DND-41 (cell line): ENCODE data around the gene PRR36.

Experiments used
- ATAC-seq: fragments of 200-7000 bp; cut with Tn5 transposase; 3 replicates; pipeline ENCODE4 v1.9.1; 2021; ENCODE audit warnings: low read depth; ENCODE audit not compliant: insufficient read depth
- DNase-seq: peaks from one replicate; pipeline ENCODE4 v3.0.0-alpha.2; 2020
- H2AFZ ChIP-seq: 2 replicates; pipeline ENCODE4 v1.6.0; 2012; ENCODE audit warnings: low read depth, low read length
- H3K27ac ChIP-seq: 2 replicates; pipeline ENCODE4 v1.5.1; 2012; ENCODE audit warnings: low read length, inconsistent platforms
- H3K27me3 ChIP-seq: fragments of 200-600 bp; sonication (generic); 2 replicates; pipeline ENCODE4 v1.6.0; 2012; ENCODE audit warnings: low read length, mild to moderate bottlenecking, inconsistent platforms; ENCODE audit not compliant: insufficient read depth, poor library complexity
- H3K36me3 ChIP-seq: 2 replicates; pipeline ENCODE4 v1.5.1; 2012; ENCODE audit warnings: low read length, inconsistent platforms; ENCODE audit not compliant: insufficient read depth
- H3K4me1 ChIP-seq: 2 replicates; pipeline ENCODE4 v1.5.1; 2012; ENCODE audit warnings: mild to moderate bottlenecking, low read length; ENCODE audit not compliant: insufficient read depth
- H3K4me2 ChIP-seq: 2 replicates; pipeline ENCODE4 v1.6.0; 2012; ENCODE audit warnings: mild to moderate bottlenecking, moderate library complexity, low read length, inconsistent platforms; ENCODE audit not compliant: insufficient read depth
- H3K4me3 ChIP-seq, 2 experiments: fragments of 200-600 bp in 1 of 2; shearing (Covaris generic) in 1 of 2; 2 replicates each; pipeline ENCODE4 v1.5.1; 2012 to 2016; ENCODE audit warnings: inconsistent platforms in 2 of 2, low read length in 2 of 2, mild to moderate bottlenecking in 2 of 2, low read depth in 1 of 2, moderate library complexity in 1 of 2
- H3K79me2 ChIP-seq: 2 replicates; pipeline ENCODE4 v1.6.0; 2012; ENCODE audit warnings: low read length, inconsistent platforms; ENCODE audit not compliant: insufficient read depth
- H3K9ac ChIP-seq: 2 replicates; pipeline ENCODE4 v1.6.0; 2012; ENCODE audit warnings: low read depth, mild to moderate bottlenecking, inconsistent platforms, low read length, moderate library complexity
- H3K9me3 ChIP-seq: 2 replicates; pipeline ENCODE4 v1.5.1; 2012; ENCODE audit warnings: low read length, moderate library complexity, mild to moderate bottlenecking, inconsistent platforms; ENCODE audit not compliant: insufficient read depth, severe bottlenecking
- H4K20me1 ChIP-seq: 2 replicates; pipeline ENCODE4 v1.6.0; 2012; ENCODE audit warnings: low read length; ENCODE audit not compliant: insufficient read depth
- EZH2 ChIP-seq: IDR thresholded peaks from 3 replicates; pipeline ENCODE4 v1.6.1; 2012; ENCODE audit warnings: borderline replicate concordance, low read depth, mild to moderate bottlenecking, moderate library complexity, low read length, inconsistent platforms; ENCODE audit not compliant: severe bottlenecking
- TF ChIP-seq, protein P1 (sequence below): IDR thresholded peaks from 2 replicates; pipeline ENCODE4 v1.5.1; 2012; ENCODE audit warnings: borderline replicate concordance, low read length, moderate library complexity, mild to moderate bottlenecking; ENCODE audit not compliant: poor library complexity, severe bottlenecking; ENCODE audit errors: extremely low read depth

The PRR36 gene

DNA sequence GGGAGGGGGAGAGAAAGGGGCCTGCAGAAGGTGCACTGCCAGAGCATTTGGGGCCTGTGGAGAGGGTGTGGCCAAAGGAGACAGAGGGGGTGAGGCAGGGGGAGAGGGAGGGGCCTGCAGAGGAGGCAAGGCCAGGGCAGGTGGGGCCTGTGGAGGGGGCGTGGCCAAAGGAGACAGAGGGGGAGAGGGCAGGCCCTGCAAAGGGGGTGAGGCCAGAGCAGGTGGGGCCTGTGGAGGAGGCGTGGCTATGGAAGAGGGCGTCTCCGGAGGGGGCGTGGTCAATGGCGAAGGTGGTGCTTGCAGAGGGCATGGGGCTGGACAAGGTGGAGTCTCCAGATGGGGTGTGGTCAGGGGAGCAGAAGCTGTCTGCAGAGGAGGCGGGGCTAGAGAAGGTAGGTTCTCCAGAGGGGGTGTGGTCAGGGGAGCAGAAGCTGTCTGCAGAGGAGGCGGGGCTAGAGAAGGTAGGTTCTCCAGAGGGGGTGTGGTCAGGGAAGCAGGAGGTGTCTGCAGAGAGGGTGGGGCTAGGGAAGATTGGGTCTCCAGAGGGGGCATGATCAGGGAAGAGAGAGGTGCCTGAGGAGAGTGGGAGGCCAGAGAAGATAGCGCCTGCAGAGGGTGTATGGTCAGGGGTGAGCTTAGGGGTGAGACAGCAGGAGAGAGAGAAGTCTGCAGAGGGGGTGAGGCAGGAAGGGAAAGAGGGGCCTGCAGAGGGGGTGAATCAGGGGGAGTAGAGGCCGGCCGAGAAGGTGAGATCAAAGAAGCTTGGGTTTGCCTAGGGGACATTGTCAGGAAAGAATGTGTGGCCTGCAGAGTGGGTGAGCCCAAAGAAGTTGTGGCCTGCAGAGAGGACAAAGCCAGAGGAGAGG, 3.4 kb downstream of the PRR36 start:
- no peak overlapping the region for H3K9ac ChIP-seq
- peaks cover 36% of the 10 kb centered on the region for H3K4me1 ChIP-seq
- H3K4me2 ChIP-seq = no peak overlapping the region

DNA sequence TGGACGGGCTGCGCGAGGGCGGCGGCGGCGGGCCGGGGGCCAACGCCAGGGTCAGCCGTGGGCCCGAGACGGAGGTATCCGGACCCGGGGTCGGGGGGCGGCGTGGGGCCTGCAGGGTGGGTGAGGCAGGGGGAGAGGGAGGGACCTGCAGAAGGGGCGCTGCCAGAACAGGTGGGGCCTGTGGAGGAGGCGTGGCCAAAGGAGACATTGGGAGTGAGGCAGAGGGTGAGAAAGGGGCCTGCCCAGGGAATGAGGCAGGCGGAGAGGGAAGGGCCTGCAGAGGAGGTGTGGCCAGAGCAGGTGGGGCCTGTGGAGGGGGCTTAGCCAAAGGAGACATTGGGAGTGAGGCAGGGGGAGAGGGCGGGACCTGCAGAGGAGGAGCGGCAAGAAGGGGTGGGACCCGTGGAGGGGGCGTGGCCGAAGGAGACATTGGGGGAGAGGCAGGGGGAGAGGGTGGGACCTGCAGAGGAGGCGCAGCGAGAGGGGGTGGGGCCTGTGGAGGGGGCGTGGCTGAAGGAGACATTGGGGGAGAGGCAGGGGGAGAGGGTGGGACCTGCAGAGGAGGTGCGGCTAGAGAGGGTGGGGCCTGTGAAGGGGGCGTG, 4.2 kb downstream of the PRR36 start:
- no peaks in the 10 kb centered on the region for H3K27me3 ChIP-seq
- ATAC-seq = peak; percentile 3; the same call in 1 of the 3 replicates
- no peak overlapping the region for H3K9ac ChIP-seq
- no peaks in the 10 kb centered on the region for H3K36me3 ChIP-seq
- no peak for TF ChIP-seq EZH2
- TF ChIP-seq, protein P1, sequence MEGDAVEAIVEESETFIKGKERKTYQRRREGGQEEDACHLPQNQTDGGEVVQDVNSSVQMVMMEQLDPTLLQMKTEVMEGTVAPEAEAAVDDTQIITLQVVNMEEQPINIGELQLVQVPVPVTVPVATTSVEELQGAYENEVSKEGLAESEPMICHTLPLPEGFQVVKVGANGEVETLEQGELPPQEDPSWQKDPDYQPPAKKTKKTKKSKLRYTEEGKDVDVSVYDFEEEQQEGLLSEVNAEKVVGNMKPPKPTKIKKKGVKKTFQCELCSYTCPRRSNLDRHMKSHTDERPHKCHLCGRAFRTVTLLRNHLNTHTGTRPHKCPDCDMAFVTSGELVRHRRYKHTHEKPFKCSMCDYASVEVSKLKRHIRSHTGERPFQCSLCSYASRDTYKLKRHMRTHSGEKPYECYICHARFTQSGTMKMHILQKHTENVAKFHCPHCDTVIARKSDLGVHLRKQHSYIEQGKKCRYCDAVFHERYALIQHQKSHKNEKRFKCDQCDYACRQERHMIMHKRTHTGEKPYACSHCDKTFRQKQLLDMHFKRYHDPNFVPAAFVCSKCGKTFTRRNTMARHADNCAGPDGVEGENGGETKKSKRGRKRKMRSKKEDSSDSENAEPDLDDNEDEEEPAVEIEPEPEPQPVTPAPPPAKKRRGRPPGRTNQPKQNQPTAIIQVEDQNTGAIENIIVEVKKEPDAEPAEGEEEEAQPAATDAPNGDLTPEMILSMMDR = no peak
- H3K79me2 ChIP-seq = no peaks in the 10 kb centered on the region
- H2AFZ ChIP-seq = no peak overlapping the region
- H3K4me3 ChIP-seq = peak overlapping the region in 1 of 2 experiments; percentile 60; a peak in 1 of 4 replicates
- H3K9me3 ChIP-seq = no peaks in the 10 kb centered on the region
- H4K20me1 ChIP-seq = 0 out of 2 replicates have a peak, but pooled peaks cover 9% of the 10 kb centered on the region
- peak; percentile 87 for DNase-seq
- no peak overlapping the region for H3K27ac ChIP-seq
- H3K4me1 ChIP-seq = peaks cover 36% of the 10 kb centered on the region
- peak overlapping the region; percentile 93 for H3K4me2 ChIP-seq

More for the DNA sequence above, 3.4 kb downstream of the PRR36 start:
- Histone ChIP-seq H3K27ac (no peak overlapping the region), H2AFZ (no peak overlapping the region), H3K27me3 (no peaks in the 10 kb centered on the region), H4K20me1 (0 out of 2 replicates have a peak, but pooled peaks cover 9% of the 10 kb centered on the region), H3K79me2 (no peaks in the 10 kb centered on the region), H3K36me3 (no peaks in the 10 kb centered on the region), H3K4me3 (no peak overlapping the region), H3K9me3 (no peaks in the 10 kb centered on the region)
- ATAC-seq = peak; percentile 4; the same call in 2 of the 3 replicates
- no peak for TF ChIP-seq EZH2
- TF ChIP-seq, protein P1 = no peak
- DNase-seq = peak; percentile 81

DNA sequence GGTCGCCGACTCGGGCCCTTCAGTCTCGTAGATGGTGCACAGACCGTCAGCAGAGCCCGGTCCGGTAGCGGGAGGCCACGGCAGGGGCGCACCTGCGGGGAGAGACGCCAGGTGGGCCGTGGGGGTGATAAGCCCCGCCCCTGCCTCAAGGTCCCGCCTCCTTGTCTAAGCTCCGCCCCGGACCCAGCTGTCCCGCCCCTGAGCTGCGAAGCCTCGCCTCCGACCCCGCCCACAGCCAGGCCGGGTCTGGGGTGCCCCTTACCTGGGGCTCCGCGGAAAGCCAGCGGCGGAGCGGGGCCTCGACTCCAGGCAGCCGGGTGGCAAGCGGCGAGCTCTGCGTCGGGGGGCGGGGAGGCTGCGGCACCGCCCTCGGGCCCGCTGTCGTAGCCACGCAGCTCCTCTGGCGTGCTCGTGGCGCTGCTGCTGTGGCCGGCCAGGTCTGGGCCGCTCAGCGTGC, 4.7 kb downstream of the PRR36 start:
- peak overlapping the region; percentile 93 for H3K4me2 ChIP-seq

More for the DNA sequence above, 4.7 kb downstream of the PRR36 start:
- Histone ChIP-seq H3K9me3 (no peaks in the 10 kb centered on the region), H3K36me3 (no peaks in the 10 kb centered on the region), H3K79me2 (no peaks in the 10 kb centered on the region), H4K20me1 (0 out of 2 replicates have a peak, but pooled peaks cover 9% of the 10 kb centered on the region), H3K27me3 (no peaks in the 10 kb centered on the region), H3K4me1 (peaks cover 31% of the 10 kb centered on the region), H3K4me3 (peak overlapping the region in 1 of 2 experiments; percentile 60; a peak in 2 of 4 replicates), H3K27ac (peak overlapping the region; percentile 14; the same call in 1 of the 2 replicates), H2AFZ (peak overlapping the region; percentile 62), H3K9ac (peak overlapping the region; percentile 56)
- peak; percentile 10 for ATAC-seq
- TF ChIP-seq, protein P1 = no peak
- no peak for TF ChIP-seq EZH2
- DNase-seq = no peak
